GM10847 (cell line): ENCODE results near the gene PTPRD.

Experiments used
- POLR2A ChIP-seq: IDR thresholded peaks from 2 replicates; pipeline ENCODE4 v1.6.1; 2011; ENCODE audit not compliant: insufficient read length; ENCODE audit errors: extremely low read depth

Gene PTPRD

GRCh38 chr9:9881692-9882091 lies 731.1 kb downstream of the PTPRD start:
- TF ChIP-seq POLR2A, result no peak

- TF ChIP-seq POLR2A, result no peak
Observed at GRCh38 chr9:9874270-9874669, 738.5 kb downstream of the PTPRD start.

GRCh38 chr9:9862235-9862810 lies 750.5 kb downstream of the PTPRD start:
- no peak for TF ChIP-seq POLR2A

GRCh38 chr9:9855177-9856078 lies 757.4 kb downstream of the PTPRD start:
- TF ChIP-seq POLR2A, result no peak

GRCh38 chr9:9847750-9848149 lies 765.1 kb downstream of the PTPRD start:
- TF ChIP-seq POLR2A, result no peak

GRCh38 chr9:9846557-9846956 lies 766.2 kb downstream of the PTPRD start:
- TF ChIP-seq POLR2A, result no peak

- no peak for TF ChIP-seq POLR2A
Observed at GRCh38 chr9:9820436-9820835, 792.4 kb downstream of the PTPRD start.

- TF ChIP-seq POLR2A, result no peak
Observed at GRCh38 chr9:9819886-9820285, 792.9 kb downstream of the PTPRD start.

GRCh38 chr9:9817176-9817575 lies 795.6 kb downstream of the PTPRD start:
- TF ChIP-seq POLR2A, result no peak

- TF ChIP-seq POLR2A, result no peak
Observed at GRCh38 chr9:9804109-9804508, 808.7 kb downstream of the PTPRD start.

- no peak for TF ChIP-seq POLR2A
Observed at GRCh38 chr9:9799287-9799686, 813.5 kb downstream of the PTPRD start.

- TF ChIP-seq POLR2A, result no peak
Observed at GRCh38 chr9:9792144-9792857, 820.5 kb downstream of the PTPRD start.

- TF ChIP-seq POLR2A, result no peak
Observed at GRCh38 chr9:9791611-9792010, 821.2 kb downstream of the PTPRD start.

- TF ChIP-seq POLR2A, result no peak
Observed at GRCh38 chr9:9790216-9790872, 822.5 kb downstream of the PTPRD start.

- no peak for TF ChIP-seq POLR2A
Observed at GRCh38 chr9:9783711-9784110, 829.1 kb downstream of the PTPRD start.
